GM19238 (cell line): ENCODE measurements around the gene MID1.

ENCODE experiments used
- DNase-seq: peaks from one replicate; pipeline ENCODE4 v3.0.0; 2011; ENCODE audit warnings: low spot score; ENCODE audit not compliant: insufficient read length

The MID1 gene

GRCh38 chrX:10495677-10496076 lies 124.7 kb downstream of the MID1 start:
- DNase-seq, result no peak

- no peak for DNase-seq
Measured at GRCh38 chrX:10492250-10492649, 128.1 kb downstream of the MID1 start.

GRCh38 chrX:10486373-10486772 lies 134.0 kb downstream of the MID1 start:
- DNase-seq, result no peak

- DNase-seq, result no peak
Measured at GRCh38 chrX:10485326-10485725, 135.1 kb downstream of the MID1 start.

- no peak for DNase-seq
Measured at GRCh38 chrX:10484683-10485247, 135.6 kb downstream of the MID1 start.

- no peak for DNase-seq
Measured at GRCh38 chrX:10483191-10483831, 137.1 kb downstream of the MID1 start.

- no peak for DNase-seq
Measured at GRCh38 chrX:10482708-10483107, 137.7 kb downstream of the MID1 start.

GRCh38 chrX:10482261-10482660 lies 138.1 kb downstream of the MID1 start:
- DNase-seq, result no peak

GRCh38 chrX:10480861-10481260 lies 139.5 kb downstream of the MID1 start:
- no peak for DNase-seq

- no peak for DNase-seq
Measured at GRCh38 chrX:10479508-10479907, 140.9 kb downstream of the MID1 start.

- DNase-seq, result no peak
Measured at GRCh38 chrX:10477525-10477924, 142.9 kb downstream of the MID1 start.

GRCh38 chrX:10474913-10475568 lies 145.3 kb downstream of the MID1 start:
- no peak for DNase-seq

- no peak for DNase-seq
Measured at GRCh38 chrX:10474510-10474909, 145.9 kb downstream of the MID1 start.

- no peak for DNase-seq
Measured at GRCh38 chrX:10471418-10471817, 149.0 kb downstream of the MID1 start.

- no peak for DNase-seq
Measured at GRCh38 chrX:10470009-10470408, 150.4 kb downstream of the MID1 start.

- no peak for DNase-seq
Measured at GRCh38 chrX:10467793-10468192, 152.6 kb downstream of the MID1 start.

GRCh38 chrX:10465254-10465653 lies 155.1 kb downstream of the MID1 start:
- DNase-seq, result no peak

GRCh38 chrX:10457092-10457491 lies 163.3 kb downstream of the MID1 start:
- no peak for DNase-seq

GRCh38 chrX:10453945-10454344 lies 166.4 kb downstream of the MID1 start:
- no peak for DNase-seq

- no peak for DNase-seq
Measured at GRCh38 chrX:10450959-10451355, 169.4 kb downstream of the MID1 start.

GRCh38 chrX:10450229-10450958 lies 170.0 kb downstream of the MID1 start:
- no peak for DNase-seq

- no peak for DNase-seq
Measured at GRCh38 chrX:10447564-10448214, 172.7 kb downstream of the MID1 start.
